Activated CD8-positive, alpha-beta T cell treated with anti-CD3 and anti-CD28 coated beads, Interleukin-2, amount 10 ng/mL, durations not matched to agents 7 days and 5 days (primary cell): Measurements from ENCODE around the gene SPTY2D1. TPM values are rescaled to one million over a fixed set of nuclear protein-coding genes. Genes with fewer than 3 reads are reported as not detected.

Experiments used
- ATAC-seq: fragments of 150-1000 bp; cut with Tn5 transposase; one replicate; pipeline ENCODE4 v1.10.0; 2021; ENCODE audit warnings: moderate library complexity
- CTCF ChIA-PET: fragments of 350-600 bp; sonication (Branson Sonifier 250); formaldehyde crosslinking; loops from one replicate; lab custom pipeline; 2021; ENCODE audit warnings: antibody characterized with exemption; lab: Charles Lee
- POLR2A ChIA-PET: fragments of 350-600 bp; sonication (Branson Sonifier 250); formaldehyde crosslinking; loops from one replicate; lab custom pipeline; 2021; ENCODE audit warnings: antibody characterized with exemption; lab: Charles Lee
- DNase-seq: peaks from one replicate; pipeline ENCODE4 v3.0.0-alpha.2; 2020
- H3K27ac Mint-ChIP-seq: one replicate; pipeline ENCODE4 v1.8.0; 2021; ENCODE audit warnings: mild to moderate bottlenecking, mixed read lengths
- H3K27me3 Mint-ChIP-seq: one replicate; pipeline ENCODE4 v1.8.0; 2021; ENCODE audit warnings: low read depth, mixed read lengths
- H3K36me3 Mint-ChIP-seq: one replicate; pipeline ENCODE4 v1.8.0; 2021; ENCODE audit warnings: low read depth, mixed read lengths
- H3K4me1 Mint-ChIP-seq: one replicate; pipeline ENCODE4 v1.8.0; 2021; ENCODE audit warnings: low read depth, mixed read lengths
- H3K4me3 Mint-ChIP-seq: one replicate; pipeline ENCODE4 v1.8.0; 2021; ENCODE audit warnings: mild to moderate bottlenecking, mixed read lengths
- H3K9me3 Mint-ChIP-seq: one replicate; pipeline ENCODE4 v1.8.0; 2022; ENCODE audit warnings: mixed read lengths; ENCODE audit not compliant: insufficient read depth
- total RNA-seq, 2 experiments: library from RNA; stranded (reverse); gene quantifications; one replicate each; pipeline ENCODE4 v1.2.3, GENCODE V29; 2021

The SPTY2D1 gene
- total RNA-seq, 2 experiments from 2014 or later = 25.7 to 26.0 TPM

DNA sequence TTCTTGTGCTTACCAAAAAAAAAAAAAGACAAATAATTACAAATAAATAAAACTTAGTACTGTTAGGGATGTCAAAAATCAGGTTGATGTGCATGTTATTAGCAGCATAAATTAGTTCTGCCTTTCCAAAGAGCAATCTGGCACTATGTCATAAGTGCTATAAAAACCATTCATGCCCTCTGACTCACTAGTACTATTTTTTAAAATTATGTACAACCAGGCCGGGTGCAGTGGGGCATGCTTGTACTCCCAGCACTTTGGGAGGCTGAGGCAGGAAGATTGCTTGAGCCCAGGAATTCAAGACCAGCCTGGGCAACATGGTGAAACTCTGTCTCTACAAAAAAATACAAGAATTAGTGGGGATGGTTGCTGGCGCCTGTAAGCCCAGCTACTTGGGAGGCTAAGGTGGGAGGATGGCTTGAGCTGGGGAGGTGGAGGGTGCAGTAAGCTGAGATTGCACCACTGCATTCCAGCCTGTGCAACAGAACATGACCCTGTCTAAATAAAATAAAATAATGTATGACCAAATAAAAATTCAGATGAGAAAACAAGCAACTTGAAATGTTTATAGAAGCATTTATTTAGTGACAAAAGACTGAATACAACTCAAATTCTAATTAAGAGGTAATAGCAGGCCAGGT, 70.9 kb downstream of the SPTY2D1 start:
- Mint-ChIP-seq H3K4me3 (no peak overlapping the region), H3K4me1 (no peaks in the 10 kb centered on the region), H3K9me3 (no peaks in the 10 kb centered on the region), H3K27ac (no peak overlapping the region), H3K36me3 (peaks cover 13% of the 10 kb centered on the region), H3K27me3 (no peaks in the 10 kb centered on the region)
- ChIA-PET CTCF (interaction anchor here (0.9 to 2.5 kb wide), 3 partner anchors 23 to 159 kb away, joined by 3 to 7 read pairs (median 4); no protein-coding TSS in a partner anchor), POLR2A (no interaction called here)
- DNase-seq (no peak), ATAC-seq (no peak)

Other genes starting within 250 kb of the SPTY2D1 start
- 1,000 to 10,000 TPM; 1,251 to 1,270 TPM for gene LDHA, start 239.8 kb downstream of the SPTY2D1 start, total RNA-seq
- gene LDHC, start 222.0 kb downstream of the SPTY2D1 start, total RNA-seq = not detected
- gene LDHAL6A, start 178.5 kb downstream of the SPTY2D1 start, total RNA-seq = not detected
- gene TSG101, start 107.4 kb downstream of the SPTY2D1 start, total RNA-seq = 10 to 100 TPM; 33.5 to 48.7 TPM
- 10 to 100 TPM; 13.4 to 14.4 TPM for gene UEVLD, start 45.6 kb downstream of the SPTY2D1 start, total RNA-seq
- gene MISFA, start 34.6 kb downstream of the SPTY2D1 start, total RNA-seq = 1 to 10 TPM in 1 of 2 experiments, not detected in 1; 1.4 TPM
- gene TMEM86A, start 64.4 kb upstream of the SPTY2D1 start, total RNA-seq = under 1 TPM; 0.26 to 0.52 TPM
- not detected for gene IGSF22, start 91.8 kb upstream of the SPTY2D1 start, total RNA-seq
- not detected for gene PTPN5, start 157.5 kb upstream of the SPTY2D1 start, total RNA-seq